ENCODE data around the gene HDHD5.

The HDHD5 gene

DNA sequence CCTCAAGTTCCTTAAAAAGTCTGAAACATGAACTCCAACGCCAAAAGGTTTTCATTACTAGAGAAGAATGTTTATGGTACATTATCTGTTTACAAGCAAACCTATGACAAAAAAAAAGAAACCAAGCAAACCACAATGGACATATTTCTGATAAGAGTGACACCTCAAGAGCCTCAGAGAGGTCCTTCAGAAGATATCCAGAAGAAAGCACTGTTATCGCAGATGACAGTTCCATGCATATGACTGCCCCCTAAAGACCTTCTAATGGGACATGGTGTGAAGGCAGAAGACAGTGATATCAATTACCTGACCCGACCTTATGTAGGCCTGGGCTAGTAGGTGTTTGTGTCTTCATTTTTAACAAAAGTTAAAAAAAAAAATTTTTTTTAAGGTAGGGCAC, 3.1 kb downstream of the HDHD5 start:
- Histone ChIP-seq H2AFZ (ENCODE audit: low read length) (no peak overlapping the region), H3K27ac (replicated peaks; ENCODE audit: low read length) (no peak overlapping the region), H3K36me3 (replicated peaks in 1 of 2; ENCODE audit: control insufficient read depth in 2 of 2, insufficient read depth in 2 of 2, low read length in 2 of 2) (peaks cover 0 to 36% of the 10 kb centered on the region in 2 donors), H3K4me1 (ENCODE audit: control insufficient read depth in 2 of 2, insufficient read depth in 1 of 2, low read depth in 1 of 2, low read length in 2 of 2) (peaks cover 4 to 5% of the 10 kb centered on the region in 2 donors), H4K91ac (ENCODE audit: low read depth, low read length, poor library complexity) (no peak overlapping the region), H3K4me2 (ENCODE audit: insufficient read depth, low read length, poor library complexity, severe bottlenecking) (no peak overlapping the region), H3K23ac (ENCODE audit: low read depth, low read length, poor library complexity) (no peak overlapping the region), H3K79me1 (ENCODE audit: low read depth, low read length) (no peaks in the 10 kb centered on the region), H2AK5ac (ENCODE audit: low read depth, low read length) (no peak overlapping the region), H3K4me3 (ENCODE audit: low read length in 2 of 2) (no peak overlapping the region), H2BK12ac (ENCODE audit: low read length) (no peak overlapping the region), H4K8ac (ENCODE audit: low read depth, low read length) (no peak overlapping the region), H3K18ac (ENCODE audit: low read length) (no peak overlapping the region), H3K9me3 (replicated peaks in 1 of 2; ENCODE audit: control insufficient read depth in 2 of 2, insufficient read depth in 1 of 2, low read depth in 1 of 2, low read length in 2 of 2) (no peaks in the 10 kb centered on the region), H3K27me3 (ENCODE audit: control insufficient read depth in 3 of 3, insufficient read depth in 3 of 3, low read depth in 1 of 3, low read length in 3 of 3) (no peaks in the 10 kb centered on the region), H3K4ac (ENCODE audit: low read length) (no peak overlapping the region), H2BK120ac (ENCODE audit: low read depth, low read length) (no peak overlapping the region), H2BK5ac (ENCODE audit: low read length) (no peak overlapping the region), H3K9ac (ENCODE audit: low read depth, low read length, poor library complexity) (no peak overlapping the region), H3K14ac (ENCODE audit: low read length) (no peak overlapping the region), H2BK15ac (ENCODE audit: low read length) (no peak overlapping the region)
- no peak for DNase-seq (ENCODE audit: low spot score)
- WGBS, 2 donors (ENCODE audit: extremely low coverage in 2 of 2, insufficient read length in 2 of 2, insufficient replicate concordance in 1 of 2), result no CpG with 5 or more reads among the region's 3 CpGs

DNA sequence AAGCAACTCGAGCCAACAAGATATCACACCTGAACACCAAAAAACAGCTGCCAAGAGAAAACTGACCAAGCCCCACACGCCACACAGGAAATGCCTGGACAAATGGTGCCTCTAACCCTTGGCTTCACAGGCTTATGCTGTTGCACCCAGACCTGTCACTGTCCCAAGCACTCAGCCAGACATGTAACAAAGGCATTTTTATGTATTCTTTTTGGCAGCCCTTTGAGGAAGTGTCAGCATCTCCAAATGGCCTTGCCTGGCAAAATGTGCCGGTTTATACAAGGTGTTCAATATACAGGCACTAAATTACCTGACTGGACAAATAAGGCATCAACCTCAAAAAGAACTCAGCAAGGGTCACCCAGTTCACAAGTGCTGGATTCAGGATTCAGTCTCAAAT, 6.1 kb downstream of the HDHD5 start:
- H3K27me3 ChIP-seq (ENCODE audit: control insufficient read depth in 3 of 3, insufficient read depth in 3 of 3, low read depth in 1 of 3, low read length in 3 of 3), result no peaks in the 10 kb centered on the region
- no CpG with 5 or more reads among the region's 3 CpGs for WGBS, 2 donors (ENCODE audit: extremely low coverage in 2 of 2, insufficient read length in 2 of 2, insufficient replicate concordance in 1 of 2)
- no peak overlapping the region for H3K27ac ChIP-seq (replicated peaks; ENCODE audit: low read length)
- H4K91ac ChIP-seq (ENCODE audit: low read depth, low read length, poor library complexity), result no peak overlapping the region
- H3K4me2 ChIP-seq (ENCODE audit: insufficient read depth, low read length, poor library complexity, severe bottlenecking), result no peak overlapping the region
- no peak overlapping the region for H2BK120ac ChIP-seq (ENCODE audit: low read depth, low read length)
- H3K18ac ChIP-seq (ENCODE audit: low read length), result no peak overlapping the region
- H2BK12ac ChIP-seq (ENCODE audit: low read length), result no peak overlapping the region
- DNase-seq (ENCODE audit: low spot score), result no peak
- H3K79me1 ChIP-seq (ENCODE audit: low read depth, low read length), result peaks cover 2% of the 10 kb centered on the region
- no peak overlapping the region for H3K14ac ChIP-seq (ENCODE audit: low read length)
- no peak overlapping the region for H4K8ac ChIP-seq (ENCODE audit: low read depth, low read length)
- no peak overlapping the region for H3K23ac ChIP-seq (ENCODE audit: low read depth, low read length, poor library complexity)
- no peak overlapping the region for H3K9ac ChIP-seq (ENCODE audit: low read depth, low read length, poor library complexity)
- H3K36me3 ChIP-seq (replicated peaks in 1 of 2; ENCODE audit: control insufficient read depth in 2 of 2, insufficient read depth in 2 of 2, low read length in 2 of 2), result peaks cover 6 to 54% of the 10 kb centered on the region in 2 donors
- H2BK5ac ChIP-seq (ENCODE audit: low read length), result no peak overlapping the region
- H3K4me1 ChIP-seq (ENCODE audit: control insufficient read depth in 2 of 2, insufficient read depth in 1 of 2, low read depth in 1 of 2, low read length in 2 of 2), result peaks cover 0 to 4% of the 10 kb centered on the region in 2 donors
- no peaks in the 10 kb centered on the region for H3K9me3 ChIP-seq (replicated peaks in 1 of 2; ENCODE audit: control insufficient read depth in 2 of 2, insufficient read depth in 1 of 2, low read depth in 1 of 2, low read length in 2 of 2)
- no peak overlapping the region for H2BK15ac ChIP-seq (ENCODE audit: low read length)
- H3K4ac ChIP-seq (ENCODE audit: low read length), result no peak overlapping the region
- no peak overlapping the region for H2AFZ ChIP-seq (ENCODE audit: low read length)
- no peak overlapping the region for H3K4me3 ChIP-seq (ENCODE audit: low read length in 2 of 2)
- no peak overlapping the region for H2AK5ac ChIP-seq (ENCODE audit: low read depth, low read length)

DNA sequence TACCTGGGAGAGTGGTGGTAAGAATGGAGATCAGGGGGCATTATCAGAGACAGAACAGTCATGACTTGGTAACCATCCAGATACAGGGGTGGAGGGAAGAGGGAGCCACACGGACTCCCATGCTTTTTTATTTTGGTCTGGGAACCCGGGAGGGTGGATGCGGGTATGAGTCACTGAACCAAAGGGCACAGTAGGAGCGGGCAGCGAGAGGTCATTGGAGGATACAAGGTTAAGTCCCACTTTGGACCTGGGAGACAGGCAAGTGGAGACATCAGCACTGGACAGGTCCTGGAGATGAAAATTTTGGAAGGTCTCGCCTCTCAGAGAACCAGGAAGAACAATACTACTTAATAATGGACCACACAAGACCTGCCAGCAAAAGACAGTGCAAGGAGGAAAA, 6.7 kb downstream of the HDHD5 start:
- WGBS, 2 donors (ENCODE audit: extremely low coverage in 2 of 2, insufficient read length in 2 of 2, insufficient replicate concordance in 1 of 2), result no CpG with 5 or more reads among the region's 6 CpGs
- Histone ChIP-seq H3K79me1 (ENCODE audit: low read depth, low read length) (peaks cover 2% of the 10 kb centered on the region), H3K18ac (ENCODE audit: low read length) (no peak overlapping the region), H3K4me1 (ENCODE audit: control insufficient read depth in 2 of 2, insufficient read depth in 1 of 2, low read depth in 1 of 2, low read length in 2 of 2) (no peaks in the 10 kb centered on the region), H2AK5ac (ENCODE audit: low read depth, low read length) (no peak overlapping the region), H2BK5ac (ENCODE audit: low read length) (no peak overlapping the region), H3K4me3 (ENCODE audit: low read length in 2 of 2) (no peak overlapping the region), H4K8ac (ENCODE audit: low read depth, low read length) (no peak overlapping the region), H2BK120ac (ENCODE audit: low read depth, low read length) (no peak overlapping the region), H4K91ac (ENCODE audit: low read depth, low read length, poor library complexity) (no peak overlapping the region), H3K27me3 (ENCODE audit: control insufficient read depth in 3 of 3, insufficient read depth in 3 of 3, low read depth in 1 of 3, low read length in 3 of 3) (no peaks in the 10 kb centered on the region), H3K9me3 (replicated peaks in 1 of 2; ENCODE audit: control insufficient read depth in 2 of 2, insufficient read depth in 1 of 2, low read depth in 1 of 2, low read length in 2 of 2) (no peaks in the 10 kb centered on the region), H2AFZ (ENCODE audit: low read length) (no peak overlapping the region), H3K23ac (ENCODE audit: low read depth, low read length, poor library complexity) (no peak overlapping the region), H2BK15ac (ENCODE audit: low read length) (no peak overlapping the region), H3K9ac (ENCODE audit: low read depth, low read length, poor library complexity) (no peak overlapping the region), H3K36me3 (replicated peaks in 1 of 2; ENCODE audit: control insufficient read depth in 2 of 2, insufficient read depth in 2 of 2, low read length in 2 of 2) (peaks cover 7 to 54% of the 10 kb centered on the region in 2 donors), H3K4ac (ENCODE audit: low read length) (no peak overlapping the region), H3K27ac (replicated peaks; ENCODE audit: low read length) (no peak overlapping the region), H2BK12ac (ENCODE audit: low read length) (no peak overlapping the region), H3K14ac (ENCODE audit: low read length) (no peak overlapping the region), H3K4me2 (ENCODE audit: insufficient read depth, low read length, poor library complexity, severe bottlenecking) (no peak overlapping the region)
- no peak for DNase-seq (ENCODE audit: low spot score)

DNA sequence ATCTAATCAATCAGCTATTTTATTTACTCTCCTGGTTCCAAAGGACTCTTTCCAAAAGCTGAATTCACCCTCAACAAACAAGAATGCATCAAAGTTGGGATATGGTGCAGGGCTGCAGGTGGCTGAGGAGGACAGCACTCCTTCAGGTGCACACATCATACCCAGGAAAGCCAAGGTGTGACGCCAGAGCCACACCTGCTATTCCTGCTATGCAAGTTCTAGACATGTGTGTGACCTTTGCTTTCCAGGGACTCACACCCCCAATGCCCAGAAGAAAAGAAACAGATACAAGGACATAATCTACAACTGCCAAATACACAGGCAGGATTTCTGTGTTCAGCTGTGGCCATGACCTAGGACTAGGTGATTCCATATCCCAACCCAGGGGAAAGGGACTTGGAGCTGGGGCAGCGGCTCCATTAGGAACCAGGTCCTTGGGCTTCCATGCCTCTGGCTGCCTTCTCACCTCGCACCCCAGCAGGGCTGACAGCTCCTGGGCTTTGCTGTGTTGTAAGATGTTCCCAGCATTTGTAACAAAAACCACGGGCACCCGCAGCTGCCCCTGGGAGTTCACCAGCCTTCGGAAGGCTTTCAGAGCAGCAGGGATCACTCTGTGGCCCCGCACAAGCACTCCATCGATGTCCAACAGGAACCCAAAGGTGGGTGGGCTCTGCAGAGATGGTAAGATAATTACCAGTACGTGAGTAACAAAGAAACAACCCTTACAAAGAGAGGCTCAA, 9.8 kb downstream of the HDHD5 start:
- Histone ChIP-seq H3K27ac (replicated peaks; ENCODE audit: low read length) (no peak overlapping the region), H3K9me3 (replicated peaks in 1 of 2; ENCODE audit: control insufficient read depth in 2 of 2, insufficient read depth in 1 of 2, low read depth in 1 of 2, low read length in 2 of 2) (no peaks in the 10 kb centered on the region), H2AK5ac (ENCODE audit: low read depth, low read length) (no peak overlapping the region), H3K4me3 (ENCODE audit: low read length in 2 of 2) (no peak overlapping the region), H2BK5ac (ENCODE audit: low read length) (no peak overlapping the region), H2BK15ac (ENCODE audit: low read length) (no peak overlapping the region), H3K4me1 (ENCODE audit: control insufficient read depth in 2 of 2, insufficient read depth in 1 of 2, low read depth in 1 of 2, low read length in 2 of 2) (no peaks in the 10 kb centered on the region), H2BK12ac (ENCODE audit: low read length) (no peak overlapping the region), H3K4me2 (ENCODE audit: insufficient read depth, low read length, poor library complexity, severe bottlenecking) (no peak overlapping the region), H3K27me3 (ENCODE audit: control insufficient read depth in 3 of 3, insufficient read depth in 3 of 3, low read depth in 1 of 3, low read length in 3 of 3) (no peaks in the 10 kb centered on the region), H3K14ac (ENCODE audit: low read length) (no peak overlapping the region), H3K79me1 (ENCODE audit: low read depth, low read length) (peaks cover 5% of the 10 kb centered on the region), H3K18ac (ENCODE audit: low read length) (no peak overlapping the region), H3K4ac (ENCODE audit: low read length) (no peak overlapping the region), H2AFZ (ENCODE audit: low read length) (no peak overlapping the region), H4K91ac (ENCODE audit: low read depth, low read length, poor library complexity) (no peak overlapping the region), H3K36me3 (replicated peaks in 1 of 2; ENCODE audit: control insufficient read depth in 2 of 2, insufficient read depth in 2 of 2, low read length in 2 of 2) (peaks cover 12 to 63% of the 10 kb centered on the region in 2 donors), H4K8ac (ENCODE audit: low read depth, low read length) (no peak overlapping the region), H3K23ac (ENCODE audit: low read depth, low read length, poor library complexity) (no peak overlapping the region), H2BK120ac (ENCODE audit: low read depth, low read length) (no peak overlapping the region), H3K9ac (ENCODE audit: low read depth, low read length, poor library complexity) (no peak overlapping the region)
- DNase-seq (ENCODE audit: low spot score), result no peak
- WGBS, 2 donors (ENCODE audit: extremely low coverage in 2 of 2, insufficient read length in 2 of 2, insufficient replicate concordance in 1 of 2), result no CpG with 5 or more reads among the region's 9 CpGs

Measured in neuronal stem cell (in vitro differentiated cells).